HCT116 (cell line): Measurements from ENCODE around the gene NKX6-2. TPM values are rescaled to one million over a fixed set of nuclear protein-coding genes. Genes with fewer than 3 reads are reported as not detected.

Experiments
- ATAC-seq: fragments of 200-7000 bp; cut with Tn5 transposase; 2 replicates; pipeline ENCODE4 v1.9.1; 2020; ENCODE audit warnings: mild to moderate bottlenecking, moderate library complexity
- Bru-seq: library from RNA; stranded (reverse); fragments of 400-500 nt; gene quantifications from one replicate; lab custom pipeline; 2021; lab: Mats Ljungman, UMichigan
- BruChase-seq, 2 experiments: library from RNA; stranded (reverse); fragments of 400-500 nt; gene quantifications; one replicate each; lab custom pipeline; 2021; lab: Mats Ljungman, UMichigan
- BruUV-seq: library from RNA; stranded (reverse); fragments of 400-500 nt; replicated peaks from 2 replicates; lab custom pipeline; 2021; lab: Mats Ljungman, UMichigan
- CTCF ChIA-PET: fragments of 300-600 bp; sonication (Branson Sonifier 250); formaldehyde crosslinking; loops from one replicate; lab custom pipeline; 2021; ENCODE audit warnings: antibody characterized with exemption; lab: Charles Lee
- POLR2A ChIA-PET: fragments of 300-600, 350-600 bp; sonication (Branson Sonifier 250); formaldehyde crosslinking; loops from one replicate; lab custom pipeline; 2021; ENCODE audit warnings: antibody characterized with exemption; lab: Charles Lee
- RAD21 ChIA-PET, 2 experiments: fragments of 300-600 bp; sonication (Branson Sonifier 250); formaldehyde crosslinking; loops; one replicate each; lab custom pipeline; 2023; ENCODE audit warnings: low total read pairs in 2 of 2; ENCODE audit not compliant: uncharacterized antibody in 2 of 2, unreplicated experiment in 2 of 2, low non-redundant PET in 1 of 2; lab: Charles Lee
- DNase-seq: peaks from one replicate; pipeline ENCODE4 v3.0.0-alpha.2; 2010; ENCODE audit warnings: low read depth, low spot score
- H2AFZ ChIP-seq: fragments of 200-600 bp; shearing (Covaris generic), sonication (generic); 2 replicates; pipeline ENCODE4 v1.6.1; 2017; ENCODE audit warnings: low read depth, mixed run types, mixed read lengths, antibody characterized with exemption, low read length; ENCODE audit not compliant: poor library complexity, severe bottlenecking
- H3K27ac ChIP-seq: 2 replicates; pipeline ENCODE4 v1.5.1; 2012; ENCODE audit warnings: low read depth, low read length
- H3K27me3 ChIP-seq: fragments of 200-600 bp; sonication (generic); 2 replicates; pipeline ENCODE4 v1.6.1; 2016; ENCODE audit warnings: mixed run types, low read length, mixed read lengths; ENCODE audit not compliant: insufficient read depth
- H3K36me3 ChIP-seq, 2 experiments: fragments of 200-500 bp in 1 of 2; fragments of 200-600 bp in 1 of 2; sonication (Bioruptor generic) in 1 of 2; sonication (generic) in 1 of 2; 2 replicates each; pipeline versions ENCODE4 v1.5.1 to v1.6.1; 2014 to 2016; ENCODE audit warnings: low read length in 2 of 2, inconsistent platforms in 1 of 2, mixed read lengths in 1 of 2, mixed run types in 1 of 2; ENCODE audit not compliant: insufficient read depth in 2 of 2, control insufficient read depth in 1 of 2
- H3K4me1 ChIP-seq, 2 experiments: fragments of 200-600 bp in 1 of 2; sonication (generic) in 1 of 2; 2 replicates each; pipeline versions ENCODE4 v1.5.1 to v1.6.1; 2012 to 2017; ENCODE audit warnings: low read length in 2 of 2, inconsistent platforms in 1 of 2, mild to moderate bottlenecking in 1 of 2, mixed read lengths in 1 of 2, mixed run types in 1 of 2, moderate library complexity in 1 of 2; ENCODE audit not compliant: insufficient read depth in 2 of 2, control insufficient read depth in 1 of 2
- H3K4me2 ChIP-seq: fragments of 200-600 bp; sonication (generic); 2 replicates; pipeline ENCODE4 v1.6.1; 2017; ENCODE audit warnings: mixed run types, low read length, mixed read lengths
- H3K4me3 ChIP-seq, 2 experiments: fragments of 200-600 bp in 1 of 2; sonication (generic) in 1 of 2; replicated peaks in 1 of 2; 2 replicates each; pipeline ENCODE4 v1.5.1; 2011 to 2016; ENCODE audit warnings: low read length in 2 of 2, control low read depth in 1 of 2, low read depth in 1 of 2, mild to moderate bottlenecking in 1 of 2, mixed read lengths in 1 of 2, mixed run types in 1 of 2
- H3K79me2 ChIP-seq: fragments of 200-600 bp; sonication (generic); 2 replicates; pipeline ENCODE4 v1.6.1; 2017; ENCODE audit warnings: mild to moderate bottlenecking, mixed run types, low read length, moderate library complexity, mixed read lengths; ENCODE audit not compliant: insufficient read depth
- H3K9ac ChIP-seq: fragments of 200-600 bp; sonication (generic); 2 replicates; pipeline ENCODE4 v1.6.1; 2016; ENCODE audit warnings: low read length, mixed read lengths
- H3K9me2 ChIP-seq: fragments of 200-600 bp; sonication (generic), shearing (Covaris generic); 2 replicates; pipeline ENCODE4 v1.6.1; 2017; ENCODE audit warnings: mixed run types, mild to moderate bottlenecking, moderate library complexity; ENCODE audit not compliant: insufficient read depth
- H3K9me3 ChIP-seq, 2 experiments: fragments of 200-500 bp in 1 of 2; fragments of 200-600 bp in 1 of 2; sonication (Bioruptor generic) in 1 of 2; sonication (generic) in 1 of 2; 2 replicates each; pipeline ENCODE4 v1.6.1; 2014 to 2017; ENCODE audit warnings: low read length in 2 of 2, mixed read lengths in 2 of 2, inconsistent platforms in 1 of 2, low read depth in 1 of 2, mild to moderate bottlenecking in 1 of 2, mixed run types in 1 of 2, moderate library complexity in 1 of 2; ENCODE audit not compliant: control insufficient read depth in 1 of 2, insufficient read depth in 1 of 2
- H4K20me1 ChIP-seq: fragments of 200-600 bp; sonication (generic), shearing (Covaris generic); 2 replicates; pipeline ENCODE4 v1.6.1; 2017; ENCODE audit warnings: mixed run types, mild to moderate bottlenecking, moderate library complexity; ENCODE audit not compliant: insufficient read depth
- EZH2phosphoT487 ChIP-seq: fragments of 200-600 bp; IDR thresholded peaks from 2 replicates; pipeline ENCODE4 v1.6.1; 2018; ENCODE audit warnings: antibody characterized with exemption, borderline replicate concordance
- FOSL1 ChIP-seq: IDR thresholded peaks from 2 replicates; pipeline ENCODE4 v1.6.1; 2012; ENCODE audit warnings: low read depth
- SIN3A ChIP-seq: IDR thresholded peaks from 2 replicates; pipeline ENCODE4 v1.6.1; 2012; ENCODE audit warnings: low read depth
- SRF ChIP-seq: IDR thresholded peaks from 2 replicates; pipeline ENCODE4 v1.6.1; 2012; ENCODE audit warnings: low read depth
- TCF7L2 ChIP-seq: IDR thresholded peaks from 2 replicates; pipeline ENCODE4 v1.7.0; 2011; ENCODE audit warnings: borderline replicate concordance, inconsistent platforms; ENCODE audit not compliant: insufficient read depth, insufficient read length; ENCODE audit errors: extremely low read depth
- ZFX ChIP-seq: fragments of 450-650 bp; IDR thresholded peaks from 2 replicates; pipeline ENCODE4 v1.6.1; 2017
- intact Hi-C: fragments of 100-400 bp; cut with micrococcal nuclease; formaldehyde crosslinking; loops from 2 replicates; pipeline ENCODE4 v1.10.0; 2022
- long read RNA-seq: library from polyadenylated mRNA; unstranded; transcript quantifications from one replicate; pipeline ENCODE4 v2.0.0, GENCODE V29; 2021; ENCODE audit not compliant: unreplicated experiment
- polyA plus RNA-seq: library from polyadenylated mRNA; unstranded; fragments of >200 nt; gene quantifications from 2 replicates; pipeline ENCODE4 v1.2.1, GENCODE V29; 2012; ENCODE audit warnings: missing spikeins
- total RNA-seq: library from RNA; stranded (reverse); gene quantifications from one replicate; pipeline ENCODE4 v1.2.1, GENCODE V29; 2021; ENCODE audit not compliant: unreplicated experiment

Gene NKX6-2
- total RNA-seq (not detected), Bru-seq, nascent RNA (not detected), BruChase-seq, experiment 1, labeled RNA remaining after a 6-hour chase (not detected), BruChase-seq, experiment 2, labeled RNA remaining after a 2-hour chase (not detected)
- 1.5 and 2.0 TPM in 2 replicates for polyA plus RNA-seq
- long read RNA-seq = 0 reads

- BruUV-seq = no TSS peak
- ChIA-PET CTCF (no interaction called here), RAD21 (no interaction called here), POLR2A (no interaction called here)
- Histone ChIP-seq H3K27me3 (no peaks in the 10 kb centered on the region), H3K9me3 (no peaks in the 10 kb centered on the region), H3K27ac (no peak within 1 kb of the TSS), H3K36me3 (no peaks in the 10 kb centered on the region), H3K9ac (no peak within 1 kb of the TSS), H4K20me1 (no peaks in the 10 kb centered on the region), H3K79me2 (no peaks in the 10 kb centered on the region), H3K9me2 (no peaks in the 10 kb centered on the region), H3K4me2 (no peak within 1 kb of the TSS), H3K4me1 (no peaks in the 10 kb centered on the region), H2AFZ (no peak within 1 kb of the TSS), H3K4me3 (no peak within 1 kb of the TSS)
- no peak for ATAC-seq
- TF ChIP-seq ZFX = no peak
- no peak for TF ChIP-seq EZH2phosphoT487
- TF ChIP-seq SRF = no peak
- DNase-seq = no peak
- intact Hi-C loops = no loop called here
Observed at GRCh38 chr10:132785723-132786475, at the start of gene NKX6-2. TSS of gene NKX6-2 (minus strand) at chr10:132786147. CDS start at chr10:132785948, 199 bp downstream.

GRCh38 chr10:132834891-132835847, 49.2 kb upstream of the NKX6-2 start:
- no peaks in the 10 kb centered on the region for H3K9me2 ChIP-seq
- ChIA-PET CTCF (no interaction called here), POLR2A (no interaction called here), RAD21 (no interaction called here)
- H4K20me1 ChIP-seq = no peaks in the 10 kb centered on the region
- no TSS peak for BruUV-seq
- DNase-seq (no peak), ATAC-seq (no peak)
- H3K4me2 ChIP-seq = no peak overlapping the region
- no peak overlapping the region for H2AFZ ChIP-seq
- intact Hi-C loops = no loop called here
- TF ChIP-seq FOSL1 (no peak), SIN3A (no peak), TCF7L2 (no peak)
- H3K27ac ChIP-seq = no peak overlapping the region
- no peaks in the 10 kb centered on the region for H3K79me2 ChIP-seq
- H3K4me1 ChIP-seq = no peaks in the 10 kb centered on the region
- H3K4me3 ChIP-seq = no peak overlapping the region
- H3K36me3 ChIP-seq = no peaks in the 10 kb centered on the region
- no peak overlapping the region for H3K9ac ChIP-seq
- peaks cover 13% of the 10 kb centered on the region for H3K27me3 ChIP-seq
- no peaks in the 10 kb centered on the region for H3K9me3 ChIP-seq
